ENCODE data around the gene CFAP90. TPM values are rescaled to one million over a fixed set of nuclear protein-coding genes. Genes with fewer than 3 reads are reported as not detected.

The CFAP90 gene
- total RNA-seq, 4 donors from 2014 or later: 0.88 TPM; not detected in 3

DNA sequence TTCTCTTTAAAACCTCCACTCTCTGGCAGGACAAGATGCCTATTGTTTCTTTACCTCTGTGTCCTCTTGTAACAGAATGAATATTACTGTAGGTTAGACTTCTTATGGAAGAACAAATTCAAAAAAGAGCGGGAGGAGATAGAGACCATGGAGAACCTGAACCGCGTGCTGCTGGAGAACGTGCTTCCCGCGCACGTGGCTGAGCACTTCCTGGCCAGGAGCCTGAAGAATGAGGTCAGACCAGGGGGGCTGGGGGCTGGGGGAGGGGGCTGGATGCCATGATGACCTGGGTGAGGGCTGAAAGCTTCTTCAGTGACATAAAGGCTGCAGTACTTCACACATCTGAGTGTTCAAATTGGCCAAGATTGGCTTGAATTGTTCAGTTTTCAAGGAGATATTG lies 61.4 kb downstream of the CFAP90 start:
- ATAC-seq (ENCODE audit: low FRiP score) (no peak), DNase-seq (ENCODE audit: low spot score) (no peak)
- TF ChIP-seq, protein P1, sequence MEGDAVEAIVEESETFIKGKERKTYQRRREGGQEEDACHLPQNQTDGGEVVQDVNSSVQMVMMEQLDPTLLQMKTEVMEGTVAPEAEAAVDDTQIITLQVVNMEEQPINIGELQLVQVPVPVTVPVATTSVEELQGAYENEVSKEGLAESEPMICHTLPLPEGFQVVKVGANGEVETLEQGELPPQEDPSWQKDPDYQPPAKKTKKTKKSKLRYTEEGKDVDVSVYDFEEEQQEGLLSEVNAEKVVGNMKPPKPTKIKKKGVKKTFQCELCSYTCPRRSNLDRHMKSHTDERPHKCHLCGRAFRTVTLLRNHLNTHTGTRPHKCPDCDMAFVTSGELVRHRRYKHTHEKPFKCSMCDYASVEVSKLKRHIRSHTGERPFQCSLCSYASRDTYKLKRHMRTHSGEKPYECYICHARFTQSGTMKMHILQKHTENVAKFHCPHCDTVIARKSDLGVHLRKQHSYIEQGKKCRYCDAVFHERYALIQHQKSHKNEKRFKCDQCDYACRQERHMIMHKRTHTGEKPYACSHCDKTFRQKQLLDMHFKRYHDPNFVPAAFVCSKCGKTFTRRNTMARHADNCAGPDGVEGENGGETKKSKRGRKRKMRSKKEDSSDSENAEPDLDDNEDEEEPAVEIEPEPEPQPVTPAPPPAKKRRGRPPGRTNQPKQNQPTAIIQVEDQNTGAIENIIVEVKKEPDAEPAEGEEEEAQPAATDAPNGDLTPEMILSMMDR (IDR thresholded peaks at IDR 0.05): no peak

DNA sequence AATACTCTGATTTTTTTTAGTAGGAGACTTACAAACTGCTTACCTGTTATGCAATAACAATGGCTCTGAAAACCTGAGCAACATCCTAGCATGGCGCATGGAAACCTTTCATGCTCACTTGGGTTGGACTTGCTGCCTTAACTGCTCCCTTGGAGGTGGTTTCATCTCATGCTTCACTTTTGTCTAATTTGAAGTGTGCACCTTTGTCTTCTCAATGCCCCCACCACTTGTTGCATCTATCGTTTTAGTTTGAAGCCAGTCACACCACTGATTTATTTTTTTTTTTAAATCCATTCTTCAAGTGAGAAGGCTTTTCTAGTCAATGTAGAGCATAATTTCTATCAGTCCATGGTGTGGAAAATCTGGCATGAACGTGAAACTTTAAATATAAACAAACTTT lies 63.2 kb downstream of the CFAP90 start:
- TF ChIP-seq, protein P1 (IDR thresholded peaks at IDR 0.05): no peak
- no peak for DNase-seq (ENCODE audit: low spot score)
- no peak for ATAC-seq (ENCODE audit: low FRiP score)

GRCh38 chr5:7784683-7785380 lies 66.1 kb downstream of the CFAP90 start:
- TF ChIP-seq, protein P1 (IDR thresholded peaks at IDR 0.05): no peak
- ATAC-seq (ENCODE audit: low FRiP score): no peak

GRCh38 chr5:7781899-7782298 lies 69.0 kb downstream of the CFAP90 start:
- DNase-seq (ENCODE audit: low spot score) (no peak), ATAC-seq (ENCODE audit: low FRiP score) (no peak)
- TF ChIP-seq, protein P1 (IDR thresholded peaks at IDR 0.05): no peak

More at GRCh38 chr5:7784683-7785380, 66.1 kb downstream of the CFAP90 start:
- no peak for DNase-seq (ENCODE audit: low spot score)

Other genes starting within 250 kb of the CFAP90 start
- gene FASTKD3, start 17.9 kb upstream of the CFAP90 start, total RNA-seq: 10 to 100 TPM in 2 of 4 donors, 1 to 10 TPM in 2; 4.5 to 17.8 (median 10.3) TPM
- gene MTRR, start 18.0 kb upstream of the CFAP90 start, total RNA-seq: 10 to 100 TPM; 35.6 to 83.3 (median 43.0) TPM